HG03469 (cell line): ENCODE measurements around the gene OR1J2.
"Not testable (repeated sequence)": the region's sequence is repeated elsewhere in the genome, so short reads cannot be mapped to it uniquely, and the experiment has no call there.

Experiments used
- ATAC-seq: cut with Tn5 transposase; IDR thresholded peaks from one replicate; pipeline ENCODE4 v1.9.1; 2021; ENCODE audit warnings: mild to moderate bottlenecking, moderate library complexity, moderate number of reproducible peaks; ENCODE audit not compliant: unreplicated experiment

The OR1J2 gene

GRCh38 chr9:122510502-122510901 is at the start of gene OR1J2:
Gene OR1J2, plus strand, starts transcription at chr9:122510802. Its CDS starts 0 bp downstream, at chr9:122510802.
- no peak for ATAC-seq

GRCh38 chr9:122463828-122464632 is 46.6 kb upstream of the OR1J2 start:
- no peak for ATAC-seq

GRCh38 chr9:122464633-122465567 is 45.7 kb upstream of the OR1J2 start:
- no peak for ATAC-seq

- ATAC-seq, result no peak
Observed at GRCh38 chr9:122466456-122466855, 44.1 kb upstream of the OR1J2 start.

GRCh38 chr9:122468735-122469134 is 41.9 kb upstream of the OR1J2 start:
- ATAC-seq, result no peak

GRCh38 chr9:122474561-122474960 is 36.0 kb upstream of the OR1J2 start:
- ATAC-seq, result no peak

- no peak for ATAC-seq
Observed at GRCh38 chr9:122475717-122476116, 34.9 kb upstream of the OR1J2 start.

GRCh38 chr9:122477346-122477745 is 33.3 kb upstream of the OR1J2 start:
- no peak for ATAC-seq

GRCh38 chr9:122477826-122478225 is 32.8 kb upstream of the OR1J2 start, which contains the start of gene OR1J1:
Gene OR1J1, minus strand, starts transcription at chr9:122477926. Its CDS starts 0 bp downstream, at chr9:122477926.
- no peak for ATAC-seq

GRCh38 chr9:122479062-122479461 is 31.5 kb upstream of the OR1J2 start:
- no peak for ATAC-seq

- no peak for ATAC-seq
Observed at GRCh38 chr9:122498883-122499288, 11.7 kb upstream of the OR1J2 start.

- no peak for ATAC-seq
Observed at GRCh38 chr9:122506964-122507363, 3.6 kb upstream of the OR1J2 start.

GRCh38 chr9:122518226-122518625 is 7.6 kb downstream of the OR1J2 start:
- no peak for ATAC-seq

GRCh38 chr9:122518841-122519240 is 8.2 kb downstream of the OR1J2 start, which contains the start of gene OR1J4:
Gene OR1J4, plus strand, starts transcription at chr9:122519141. Its CDS starts 0 bp downstream, at chr9:122519141.
- ATAC-seq, result no peak

- ATAC-seq, result no peak
Observed at GRCh38 chr9:122519376-122519775, 8.8 kb downstream of the OR1J2 start.

GRCh38 chr9:122526602-122527001 is 16.0 kb downstream of the OR1J2 start:
- no peak for ATAC-seq

GRCh38 chr9:122527193-122527592 is 16.6 kb downstream of the OR1J2 start, which contains the start of gene OR1N1:
Gene OR1N1, minus strand, starts transcription at chr9:122527293. Its CDS starts 0 bp downstream, at chr9:122527293.
- ATAC-seq, result no peak

- ATAC-seq, result not testable (repeated sequence)
Observed at GRCh38 chr9:122531157-122531556, 20.6 kb downstream of the OR1J2 start.

- ATAC-seq, result no peak
Observed at GRCh38 chr9:122536134-122536533, 25.5 kb downstream of the OR1J2 start.

GRCh38 chr9:122537066-122537465 is 26.5 kb downstream of the OR1J2 start:
- ATAC-seq, result not testable (repeated sequence)

GRCh38 chr9:122538757-122539156 is 28.2 kb downstream of the OR1J2 start:
- ATAC-seq, result no peak
